HG02623 (cell line): Measurements from ENCODE around the gene ANO2.

ENCODE experiments used
- ATAC-seq: cut with Tn5 transposase; IDR thresholded peaks from one replicate; pipeline ENCODE4 v1.9.1; 2021; ENCODE audit warnings: moderate library complexity; ENCODE audit not compliant: unreplicated experiment

The ANO2 gene

DNA sequence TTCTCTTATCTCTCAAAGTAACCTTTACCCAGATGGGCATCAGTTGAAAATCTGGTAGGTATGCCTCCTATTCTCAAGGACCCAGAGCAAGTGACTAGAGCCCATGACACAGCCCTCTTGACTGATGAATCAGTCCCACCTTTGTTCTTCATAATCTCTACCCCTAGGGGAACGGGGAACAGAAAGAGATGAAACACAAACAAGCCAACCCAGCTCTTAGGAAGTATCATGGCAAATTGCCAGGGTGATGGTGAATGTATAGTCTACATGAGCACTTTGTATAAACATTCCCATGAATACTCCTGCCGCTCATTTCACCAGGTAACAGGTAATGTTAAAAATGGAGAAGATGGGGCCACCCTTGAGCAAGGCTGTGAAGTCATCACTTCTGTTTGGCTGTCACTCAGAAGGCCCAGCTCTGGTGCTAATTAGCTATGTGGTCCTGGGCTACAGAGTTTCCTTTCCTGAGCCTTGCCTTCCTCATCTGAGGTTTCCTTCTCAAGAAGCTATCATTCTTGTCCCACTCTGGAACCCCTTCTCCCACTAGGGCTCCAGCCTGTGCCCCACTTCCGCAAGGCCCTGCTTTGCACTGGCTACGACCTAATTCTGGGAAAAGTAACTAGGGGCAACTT is 161.7 kb downstream of the ANO2 start:
- no peak for ATAC-seq

DNA sequence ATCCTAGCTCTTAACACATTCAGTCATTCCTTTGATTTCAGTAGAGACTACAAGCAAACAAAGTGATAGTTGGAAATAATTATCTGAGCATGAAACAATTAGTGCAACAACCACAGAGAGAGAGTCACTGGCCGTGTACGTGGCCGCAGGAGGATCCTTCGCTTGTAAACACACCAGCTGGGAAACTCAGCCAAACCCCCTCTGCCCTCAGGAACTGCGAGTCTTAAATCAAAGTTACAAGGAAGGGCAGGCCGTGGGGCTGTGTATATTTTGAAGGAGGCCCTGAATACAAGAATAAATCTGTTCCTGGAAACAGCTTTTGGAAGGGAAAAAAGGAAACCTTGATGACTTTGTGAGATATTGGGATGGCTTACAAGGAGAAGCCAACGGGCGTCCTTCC is 164.5 kb downstream of the ANO2 start:
- ATAC-seq = no peak

DNA sequence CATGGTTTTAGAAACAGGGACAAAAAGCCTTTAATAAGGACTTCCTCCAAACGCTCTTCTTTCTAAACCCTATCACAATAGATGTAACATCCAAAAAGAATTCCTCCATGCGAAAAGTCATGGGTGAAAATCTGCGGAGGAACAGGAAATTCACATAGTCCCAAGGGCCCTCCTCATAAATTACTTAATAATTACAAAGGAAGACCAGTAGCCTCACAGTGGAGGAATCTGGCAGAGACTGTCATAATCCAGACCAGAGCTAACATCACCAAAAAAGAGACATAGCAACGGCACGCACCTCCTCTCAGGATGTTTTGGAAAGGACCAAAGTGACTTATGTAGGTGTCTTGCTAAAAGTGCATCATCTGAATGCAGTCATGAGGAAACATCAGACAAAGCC is 165.7 kb downstream of the ANO2 start:
- ATAC-seq = no peak

DNA sequence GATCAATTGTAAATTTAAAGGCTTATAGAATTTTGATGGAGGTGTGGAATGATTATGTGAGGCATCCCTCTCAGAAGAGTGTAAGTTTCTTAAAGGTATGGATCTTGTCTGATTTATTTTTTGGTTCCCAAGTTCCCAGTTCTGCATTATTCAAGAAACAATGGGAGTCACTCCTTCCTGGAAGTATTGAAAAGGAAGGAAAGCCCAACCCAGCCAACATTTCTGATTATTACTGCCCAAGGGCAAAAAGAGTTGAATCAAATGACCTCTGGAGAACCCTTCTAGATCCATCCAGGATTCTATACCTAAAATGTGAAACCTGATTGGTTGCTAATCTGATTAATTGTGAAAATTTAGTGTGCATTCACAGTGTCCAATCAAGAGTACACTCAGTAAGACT is 166.2 kb downstream of the ANO2 start:
- ATAC-seq = no peak

DNA sequence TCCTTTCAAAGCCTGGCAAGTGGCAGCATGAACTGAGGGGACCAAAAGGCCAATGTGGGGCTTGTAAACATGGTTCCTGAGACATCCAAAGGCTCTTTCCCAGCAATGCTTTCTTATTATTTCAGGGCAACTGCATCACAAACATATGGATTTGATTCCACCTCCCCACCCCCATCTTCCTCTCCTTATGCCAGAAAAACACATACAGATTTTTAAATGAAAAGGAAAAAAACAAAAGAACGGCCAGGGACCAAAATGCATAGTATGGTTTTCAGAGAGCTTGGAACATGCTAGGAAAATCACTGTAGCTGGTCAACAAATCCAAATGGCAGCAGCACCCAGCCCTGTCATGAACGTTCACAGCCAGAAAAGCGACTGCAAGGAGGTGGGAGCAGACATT is 167.6 kb downstream of the ANO2 start:
- ATAC-seq = no peak

DNA sequence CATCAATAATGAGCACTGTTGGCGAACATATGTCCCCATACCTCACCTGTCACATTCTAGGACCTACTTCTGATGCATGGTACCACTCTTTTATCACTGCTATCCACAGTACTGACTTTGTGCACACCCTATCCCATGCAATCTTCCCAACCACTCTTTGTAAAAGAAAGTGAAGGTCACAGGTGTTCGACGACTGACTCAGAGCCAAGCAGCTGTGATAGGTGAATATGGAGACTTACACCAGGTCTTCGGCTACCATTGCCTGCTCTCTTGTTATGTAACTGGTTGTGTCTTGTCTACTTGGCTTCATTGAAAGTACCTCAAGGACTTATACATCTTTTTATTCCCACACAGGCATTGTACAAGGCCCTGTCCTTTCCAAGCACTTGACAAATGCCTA is 169.0 kb downstream of the ANO2 start:
- ATAC-seq = no peak

DNA sequence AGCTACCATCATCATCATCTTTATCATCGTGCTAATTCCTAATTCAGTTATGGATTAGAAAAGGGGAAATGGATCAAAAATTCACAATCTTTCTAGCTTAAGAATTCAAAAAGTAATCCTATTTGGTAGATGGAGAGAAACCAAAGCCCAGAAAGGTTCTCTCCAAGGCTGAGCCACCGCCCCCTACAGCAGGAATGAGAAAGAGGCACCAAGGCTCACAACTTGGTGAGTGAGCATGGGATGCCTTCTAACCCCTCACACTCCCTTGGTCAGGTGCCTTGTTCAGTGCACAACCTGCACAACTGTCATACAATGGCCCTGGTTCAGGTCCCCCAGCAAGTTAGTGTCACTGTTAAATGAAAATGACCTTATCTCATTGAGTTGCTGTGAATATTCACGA is 171.5 kb downstream of the ANO2 start:
- ATAC-seq = no peak

DNA sequence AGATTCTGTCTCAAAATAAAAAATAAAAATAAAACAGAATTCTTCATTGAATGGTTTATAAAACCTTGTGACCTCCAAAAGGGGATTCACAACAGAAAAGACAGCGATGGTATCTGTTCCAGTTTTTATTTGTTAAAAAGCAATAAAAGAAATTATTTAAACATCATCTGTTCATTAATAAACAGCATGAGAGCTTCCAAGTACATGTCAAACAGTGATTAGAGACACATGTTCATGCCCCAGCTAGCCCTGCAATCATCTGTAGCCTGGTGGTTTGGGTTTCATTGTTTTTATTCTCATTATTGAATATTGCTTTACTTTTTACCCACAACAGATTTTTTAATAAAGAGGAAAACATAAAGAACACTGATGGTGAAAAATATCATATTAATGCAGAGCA is 173.3 kb downstream of the ANO2 start:
- ATAC-seq = no peak

DNA sequence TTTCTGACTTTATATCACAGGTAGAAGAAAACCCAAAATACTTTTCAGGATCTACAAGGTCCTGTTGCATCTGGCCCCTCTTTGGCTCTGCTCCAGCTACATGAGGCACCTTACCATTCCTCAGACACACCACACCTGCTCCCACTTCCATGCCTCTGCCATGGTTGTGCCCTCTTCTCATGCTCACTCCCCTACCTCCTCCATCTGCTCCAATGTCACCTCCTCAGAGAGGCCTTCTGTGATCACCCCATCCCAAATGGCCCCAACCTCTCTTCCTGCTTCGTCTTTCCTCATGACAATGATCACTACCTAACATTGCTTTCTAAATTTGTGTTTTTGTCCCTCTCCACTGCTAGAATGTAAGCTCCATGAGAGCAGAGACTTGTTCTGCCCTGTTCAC is 174.3 kb downstream of the ANO2 start:
- ATAC-seq = no peak

DNA sequence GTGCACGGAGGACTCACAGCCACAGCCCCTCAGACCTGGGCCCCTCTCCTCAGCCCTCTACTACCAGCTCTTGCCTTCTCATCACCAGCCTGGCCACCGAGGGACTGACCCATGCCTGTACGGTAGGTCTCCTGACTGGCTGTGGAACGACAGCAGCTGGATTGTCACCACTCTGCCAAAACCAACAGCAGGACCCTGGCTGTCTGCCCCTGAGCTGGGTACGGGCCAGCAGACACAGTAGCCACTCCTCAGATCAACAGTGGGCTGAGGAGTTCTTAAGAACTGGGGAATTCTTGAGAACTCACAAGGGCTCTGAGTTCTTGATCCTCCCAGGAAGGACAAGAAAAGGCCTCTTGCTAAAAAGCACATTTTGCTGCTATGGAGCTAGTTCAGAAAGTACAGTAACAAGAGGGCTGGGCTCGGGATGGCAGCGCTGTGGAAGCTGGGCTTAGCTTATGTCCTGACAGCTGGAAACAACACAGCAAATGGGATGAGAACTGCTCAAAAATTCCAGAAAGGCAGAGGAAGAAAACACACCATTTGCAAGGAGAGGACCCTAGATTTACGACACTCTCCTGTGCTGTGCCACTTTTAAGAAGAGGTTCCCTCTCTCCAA is 176.4 kb downstream of the ANO2 start:
- ATAC-seq = no peak

DNA sequence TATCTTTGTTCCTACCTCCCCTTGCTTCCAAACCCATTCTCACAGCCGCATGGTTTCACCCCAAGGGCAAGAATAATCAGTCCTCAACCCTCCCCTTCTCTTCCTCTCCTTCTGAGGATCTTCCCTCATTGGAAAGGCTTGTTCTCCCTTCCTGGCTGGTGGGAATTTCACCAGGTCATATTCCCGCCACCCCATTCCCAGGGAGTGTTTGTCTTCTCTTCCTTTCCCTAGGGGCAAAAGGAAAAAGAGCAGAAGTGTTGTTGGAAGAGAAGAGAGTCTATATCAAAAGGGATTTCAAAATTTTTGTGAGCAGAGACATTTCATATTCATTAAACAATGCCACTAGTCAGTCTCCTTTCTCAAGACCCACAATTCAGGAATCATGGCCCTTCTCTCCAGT is 176.9 kb downstream of the ANO2 start:
- ATAC-seq = no peak

DNA sequence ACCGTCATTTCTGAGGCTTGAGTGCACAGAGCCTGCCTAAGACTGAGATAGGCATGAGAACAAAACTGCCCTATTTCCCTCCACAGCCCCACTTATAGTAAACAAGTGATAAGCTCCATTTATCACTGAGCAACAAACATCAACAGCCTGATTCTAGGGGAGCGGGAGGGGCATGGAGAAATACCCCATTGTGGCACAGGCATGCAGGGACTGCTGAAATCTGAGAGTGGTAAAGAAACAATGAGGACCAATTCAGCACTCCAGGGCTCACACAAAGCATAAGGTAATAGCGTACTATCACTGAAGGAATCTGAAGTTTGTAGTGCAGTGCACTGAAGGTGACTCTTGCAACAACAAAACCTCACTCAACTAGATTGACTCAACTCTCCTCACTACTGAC is 186.7 kb downstream of the ANO2 start:
- no peak for ATAC-seq

DNA sequence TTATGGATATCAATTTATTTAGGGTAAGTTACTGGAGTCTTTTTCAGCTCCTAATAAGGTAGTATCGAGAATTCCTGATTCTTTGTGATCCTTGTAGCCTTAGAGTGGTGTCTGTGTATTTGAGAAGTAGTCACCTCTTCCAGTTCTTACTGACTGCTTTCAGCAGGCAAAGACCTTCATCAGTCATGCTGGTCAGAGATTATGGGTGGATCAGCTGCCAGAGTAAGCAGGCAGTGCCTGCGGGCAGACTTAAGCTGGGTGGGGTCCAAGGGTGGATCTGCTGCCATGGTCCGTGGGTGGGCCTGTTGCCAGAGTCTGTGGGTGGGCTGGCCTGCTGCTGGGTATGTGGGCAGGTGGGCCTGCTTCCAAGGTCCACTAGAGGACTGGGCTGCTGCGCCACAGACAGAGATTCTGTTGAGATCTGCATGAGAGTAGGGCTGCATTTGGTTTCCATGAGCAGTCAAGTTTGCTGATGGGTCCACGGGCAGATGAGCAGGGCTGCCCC is 188.7 kb downstream of the ANO2 start:
- no peak for ATAC-seq

DNA sequence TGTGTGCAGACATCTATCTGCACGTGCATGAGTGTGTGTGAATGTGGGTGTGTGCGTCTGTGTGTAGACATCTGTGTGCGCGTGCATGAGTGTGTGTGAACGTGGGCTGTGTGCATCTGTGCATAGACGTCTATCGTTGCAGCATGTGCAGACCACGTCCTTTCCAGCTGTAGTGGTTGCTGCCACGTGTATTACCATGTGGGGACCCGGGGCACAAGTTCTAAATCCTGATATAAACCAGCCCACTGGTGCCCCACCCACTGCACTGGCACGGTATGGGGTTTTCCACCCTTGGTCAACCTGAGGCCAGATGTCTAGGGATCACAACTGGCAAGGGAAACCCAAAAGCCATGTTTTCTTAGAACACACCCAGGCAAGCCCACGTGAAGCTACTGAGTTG is 197.0 kb downstream of the ANO2 start:
- ATAC-seq = no peak

DNA sequence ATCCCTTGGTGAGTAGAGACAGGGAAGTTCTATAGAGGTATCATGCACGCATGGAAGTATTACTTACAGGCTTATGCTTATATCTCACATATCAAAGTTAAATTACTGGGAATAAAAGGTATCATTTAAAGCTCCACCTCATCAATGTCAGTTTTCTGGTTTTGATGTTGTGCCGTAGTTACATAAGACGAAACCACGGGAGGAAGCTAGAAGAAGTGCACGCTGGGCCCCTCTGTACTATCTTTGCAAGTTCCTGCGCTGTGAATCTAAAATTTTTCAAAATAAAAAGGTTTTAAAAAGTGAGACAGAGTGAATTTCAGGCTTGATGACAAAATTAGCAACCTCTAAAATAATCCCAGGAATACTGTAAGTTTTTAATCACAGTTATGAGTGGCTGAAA is 198.1 kb downstream of the ANO2 start:
- ATAC-seq = no peak

DNA sequence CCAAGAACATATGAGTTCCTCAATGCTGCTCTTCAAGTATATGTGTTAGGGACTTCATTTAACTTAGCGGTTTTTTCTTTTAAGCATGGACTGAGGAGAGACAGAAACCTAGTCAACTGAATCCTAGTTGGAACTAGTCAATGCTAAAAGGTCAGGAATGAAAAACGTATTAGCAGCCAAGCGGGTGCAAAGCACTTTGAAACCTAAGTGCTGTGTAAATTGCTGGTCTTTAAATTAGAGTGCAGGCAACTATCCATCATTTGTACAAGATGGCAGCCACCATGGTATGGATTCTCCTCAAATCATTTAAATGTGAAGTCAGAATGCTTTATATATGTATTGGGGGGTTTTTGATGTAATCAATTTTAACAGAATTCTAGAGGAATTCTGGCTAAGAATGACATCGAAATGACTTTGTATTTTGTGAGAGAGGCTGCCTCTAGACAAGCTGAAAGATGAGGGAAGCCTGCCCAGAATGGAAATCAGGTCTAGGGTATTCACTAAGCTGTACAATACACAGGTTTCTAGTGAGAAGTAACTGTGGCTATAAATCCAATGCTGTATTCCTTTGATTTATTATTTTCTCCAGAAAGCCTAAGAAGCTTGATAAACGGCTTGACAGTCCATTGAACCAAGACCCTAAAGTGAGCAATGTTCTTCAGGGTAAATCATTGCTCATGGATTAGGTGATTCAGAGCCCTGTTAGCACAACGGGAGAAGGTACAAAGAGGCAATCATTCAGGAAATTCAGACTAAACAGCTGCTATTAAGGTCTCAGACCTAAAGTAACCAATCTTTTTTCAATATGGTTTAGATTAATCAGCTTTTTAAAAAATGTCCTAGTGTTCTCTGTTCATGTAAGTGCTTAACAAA is 198.8 kb downstream of the ANO2 start:
- ATAC-seq = no peak

DNA sequence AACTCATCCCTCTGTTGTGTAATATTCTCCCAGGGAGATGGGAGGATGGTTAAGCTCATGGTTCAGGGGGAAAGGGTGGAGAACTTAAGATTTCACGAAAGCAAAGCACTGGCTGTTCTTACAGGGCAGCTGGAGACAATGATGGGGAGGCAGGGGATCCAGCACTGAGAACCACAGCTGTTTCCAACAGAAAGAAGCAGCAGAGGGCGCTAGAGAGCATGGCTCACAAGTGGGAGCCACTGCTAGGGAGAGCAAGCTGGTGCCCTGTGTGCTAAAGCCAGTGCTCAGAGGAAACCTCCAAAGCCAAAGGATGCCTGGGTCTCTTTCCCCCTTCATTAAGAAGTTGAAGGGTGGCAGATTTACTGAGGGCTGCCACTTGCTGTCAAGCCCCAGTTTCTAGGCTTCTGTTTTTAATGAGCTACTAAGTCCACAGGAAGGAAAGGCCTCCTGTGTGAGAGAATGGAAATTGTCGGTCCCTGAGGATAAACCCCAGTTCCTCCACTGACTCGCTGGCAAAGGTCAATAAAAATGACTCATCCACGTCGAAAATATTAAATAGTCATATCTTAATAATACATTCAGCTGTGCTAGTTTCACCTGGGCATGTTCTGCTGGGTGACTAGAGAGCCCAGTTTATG is 199.7 kb downstream of the ANO2 start:
- ATAC-seq = no peak

DNA sequence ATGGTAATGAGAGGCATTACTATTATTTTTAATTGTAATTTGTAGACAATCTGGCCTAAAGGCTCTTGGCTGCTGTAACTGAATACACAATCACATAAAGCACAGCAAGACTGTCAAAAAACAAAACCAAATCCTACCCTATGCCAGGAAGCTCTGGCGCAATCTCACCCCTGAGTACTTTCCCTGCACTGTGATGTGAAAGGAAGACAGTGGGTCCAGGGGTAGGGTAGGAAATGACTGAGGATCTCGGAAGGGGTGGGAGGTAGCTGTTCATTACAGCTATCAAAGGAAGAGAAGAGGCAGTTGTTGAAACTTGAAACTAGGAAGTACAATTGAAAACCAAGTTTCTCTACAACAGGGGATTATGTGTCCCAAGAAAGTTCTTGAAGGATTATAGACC is 202.8 kb downstream of the ANO2 start:
- ATAC-seq = no peak

DNA sequence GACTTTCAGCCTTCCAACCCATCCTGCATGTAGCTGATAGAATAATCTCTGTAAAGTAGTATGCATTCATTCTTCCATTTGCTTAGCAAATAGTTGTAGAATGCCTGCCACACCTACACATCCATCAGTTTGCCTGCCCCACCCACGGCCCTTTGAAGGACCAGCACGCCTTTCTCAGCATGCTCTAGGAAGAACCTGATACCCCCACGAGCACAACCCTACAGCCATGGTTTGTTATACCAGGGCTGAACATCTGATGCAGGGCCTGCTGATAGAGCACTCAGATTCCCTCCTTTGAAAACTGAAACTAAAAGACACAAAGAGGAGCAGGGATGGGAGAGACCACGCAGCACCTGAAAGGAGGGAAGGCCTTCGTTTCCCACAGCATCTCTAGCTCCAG is 205.1 kb downstream of the ANO2 start:
- ATAC-seq = no peak

DNA sequence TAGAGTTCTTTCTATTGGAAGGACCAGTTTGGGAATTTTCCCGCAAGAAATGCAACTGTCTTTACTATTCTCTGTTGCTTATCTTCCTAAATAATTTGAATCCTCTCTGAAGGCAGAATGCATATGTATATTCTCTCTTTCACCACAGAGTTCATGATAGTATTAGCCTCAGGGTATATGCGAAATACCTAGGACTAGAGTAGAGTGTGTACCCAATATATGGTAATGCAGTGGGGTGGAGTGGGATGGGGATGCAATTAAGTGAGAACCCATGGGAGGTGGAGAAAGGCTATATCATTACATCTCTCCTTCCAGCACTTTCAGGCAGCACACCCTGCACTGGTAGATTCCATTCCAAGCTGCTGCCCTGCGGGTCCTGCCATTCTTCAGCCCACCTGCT is 207.3 kb downstream of the ANO2 start:
- ATAC-seq = no peak

DNA sequence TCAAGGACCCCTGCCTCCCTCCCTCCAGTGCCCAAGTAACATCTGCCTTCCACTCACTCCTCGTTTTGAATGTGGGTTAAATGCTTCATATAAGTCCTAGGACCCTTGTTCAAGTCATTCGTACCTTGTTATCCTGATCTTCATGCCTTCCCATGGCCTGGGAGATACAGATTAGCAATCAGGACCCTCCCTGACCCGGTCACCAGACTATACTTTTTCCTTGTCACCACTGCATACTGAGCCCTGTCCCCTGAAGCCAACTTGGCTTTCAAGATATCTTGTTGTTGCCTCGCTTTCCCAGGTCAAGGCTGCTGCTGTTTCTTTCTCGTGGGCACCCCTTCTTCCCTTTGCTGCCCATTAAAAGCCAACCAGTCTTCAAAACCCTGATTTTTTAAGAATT is 208.5 kb downstream of the ANO2 start:
- ATAC-seq = no peak

DNA sequence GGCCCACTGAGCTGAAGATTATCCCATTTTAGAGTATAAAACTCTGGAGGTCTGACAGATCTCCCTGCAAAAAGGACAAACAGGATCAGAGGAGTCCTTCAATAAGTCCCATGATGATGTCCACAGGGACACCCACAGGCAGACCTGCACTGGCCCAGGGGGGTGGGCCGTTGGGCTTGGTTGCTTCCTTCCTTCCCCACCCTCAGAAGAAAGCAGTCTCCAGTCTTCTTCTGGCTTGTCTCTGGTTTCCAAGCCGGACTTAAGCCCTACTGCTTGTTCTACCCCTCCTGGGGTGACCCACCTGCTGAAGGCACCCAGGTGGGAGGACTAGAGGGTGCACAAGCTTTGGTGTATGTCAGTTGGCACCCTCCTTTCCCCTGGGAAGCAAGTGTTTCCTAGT is 209.0 kb downstream of the ANO2 start:
- ATAC-seq = no peak
